Measurements from ENCODE around the gene CD47.

The CD47 gene

GRCh38 chr3:108060331-108060730 is 30.5 kb downstream of the CD47 start:
- TF ChIP-seq REST (IDR thresholded peaks at IDR 0.05; ENCODE audit: insufficient read depth in 1 of 2, low read depth in 2 of 2, low read length in 2 of 2), result no peak
- no peak for TF ChIP-seq SIN3A (IDR thresholded peaks at IDR 0.05; ENCODE audit: borderline replicate concordance, insufficient read depth, low read length)
- TF ChIP-seq POLR2AphosphoS5 (IDR thresholded peaks at IDR 0.05; ENCODE audit: low read depth, low read length), result no peak
- no peak for TF ChIP-seq TAF1 (IDR thresholded peaks at IDR 0.05; ENCODE audit: borderline replicate concordance, insufficient read depth, low read length)
- no peak for TF ChIP-seq FOXP2 (optimal IDR thresholded peaks at IDR 0.05; ENCODE audit: borderline replicate concordance, extremely low read depth, extremely low read length, insufficient read depth)

GRCh38 chr3:108055931-108056330 is 34.9 kb downstream of the CD47 start:
- TF ChIP-seq SIN3A (IDR thresholded peaks at IDR 0.05; ENCODE audit: borderline replicate concordance, insufficient read depth, low read length), result no peak
- TF ChIP-seq REST (IDR thresholded peaks at IDR 0.05; ENCODE audit: insufficient read depth in 1 of 2, low read depth in 2 of 2, low read length in 2 of 2), result no peak
- TF ChIP-seq POLR2AphosphoS5 (IDR thresholded peaks at IDR 0.05; ENCODE audit: low read depth, low read length), result no peak
- TF ChIP-seq TAF1 (IDR thresholded peaks at IDR 0.05; ENCODE audit: borderline replicate concordance, insufficient read depth, low read length), result no peak
- TF ChIP-seq FOXP2 (optimal IDR thresholded peaks at IDR 0.05; ENCODE audit: borderline replicate concordance, extremely low read depth, extremely low read length, insufficient read depth), result no peak

GRCh38 chr3:108054935-108055334 is 35.9 kb downstream of the CD47 start:
- TF ChIP-seq FOXP2 (optimal IDR thresholded peaks at IDR 0.05; ENCODE audit: borderline replicate concordance, extremely low read depth, extremely low read length, insufficient read depth) (no peak), POLR2AphosphoS5 (IDR thresholded peaks at IDR 0.05; ENCODE audit: low read depth, low read length) (no peak), REST (IDR thresholded peaks at IDR 0.05; ENCODE audit: insufficient read depth in 1 of 2, low read depth in 2 of 2, low read length in 2 of 2) (no peak), SIN3A (IDR thresholded peaks at IDR 0.05; ENCODE audit: borderline replicate concordance, insufficient read depth, low read length) (no peak), TAF1 (IDR thresholded peaks at IDR 0.05; ENCODE audit: borderline replicate concordance, insufficient read depth, low read length) (no peak)

GRCh38 chr3:108053483-108053882 is 37.3 kb downstream of the CD47 start:
- no peak for TF ChIP-seq FOXP2 (optimal IDR thresholded peaks at IDR 0.05; ENCODE audit: borderline replicate concordance, extremely low read depth, extremely low read length, insufficient read depth)
- no peak for TF ChIP-seq POLR2AphosphoS5 (IDR thresholded peaks at IDR 0.05; ENCODE audit: low read depth, low read length)

GRCh38 chr3:108053067-108053466 is 37.8 kb downstream of the CD47 start:
- TF ChIP-seq REST (IDR thresholded peaks at IDR 0.05; ENCODE audit: insufficient read depth in 1 of 2, low read depth in 2 of 2, low read length in 2 of 2) (no peak), TAF1 (IDR thresholded peaks at IDR 0.05; ENCODE audit: borderline replicate concordance, insufficient read depth, low read length) (no peak), POLR2AphosphoS5 (IDR thresholded peaks at IDR 0.05; ENCODE audit: low read depth, low read length) (no peak), FOXP2 (optimal IDR thresholded peaks at IDR 0.05; ENCODE audit: borderline replicate concordance, extremely low read depth, extremely low read length, insufficient read depth) (no peak), SIN3A (IDR thresholded peaks at IDR 0.05; ENCODE audit: borderline replicate concordance, insufficient read depth, low read length) (no peak)
